ENCODE measurements around the gene CCL8.
"Not testable (repeated sequence)": the region's sequence is repeated elsewhere in the genome, so short reads cannot be mapped to it uniquely, and the experiment has no call there.

The CCL8 gene

GRCh38 chr17:34313164-34313563 is 6.1 kb upstream of the CCL8 start:
- no peak for DNase-seq (ENCODE audit: low read depth in 2 of 3, low spot score in 1 of 3)

GRCh38 chr17:34314279-34314678 is 5.0 kb upstream of the CCL8 start:
- DNase-seq (ENCODE audit: low read depth in 2 of 3, low spot score in 1 of 3) = no peak

GRCh38 chr17:34318474-34318873 is 761 bp upstream of the CCL8 start:
- DNase-seq (ENCODE audit: low read depth in 2 of 3, low spot score in 1 of 3) = no peak

GRCh38 chr17:34321964-34322363 is 2.7 kb downstream of the CCL8 start:
- no peak for DNase-seq (ENCODE audit: low read depth in 2 of 3, low spot score in 1 of 3)

- not testable (repeated sequence) for DNase-seq (ENCODE audit: low read depth in 2 of 3, low spot score in 1 of 3)
Measured at GRCh38 chr17:34327580-34327979, 8.3 kb downstream of the CCL8 start.

- DNase-seq (ENCODE audit: low read depth in 2 of 3, low spot score in 1 of 3) = no peak
Measured at GRCh38 chr17:34337701-34338100, 18.5 kb downstream of the CCL8 start.

- DNase-seq (ENCODE audit: low read depth in 2 of 3, low spot score in 1 of 3) = no peak
Measured at GRCh38 chr17:34339138-34339770, 20.0 kb downstream of the CCL8 start.

- DNase-seq (ENCODE audit: low read depth in 2 of 3, low spot score in 1 of 3) = no peak
Measured at GRCh38 chr17:34341916-34342315, 22.7 kb downstream of the CCL8 start.

GRCh38 chr17:34347063-34347462 is 27.8 kb downstream of the CCL8 start:
- DNase-seq (ENCODE audit: low read depth in 2 of 3, low spot score in 1 of 3) = no peak

- DNase-seq (ENCODE audit: low read depth in 2 of 3, low spot score in 1 of 3) = no peak
Measured at GRCh38 chr17:34349751-34350150, 30.5 kb downstream of the CCL8 start.

GRCh38 chr17:34351096-34351495 is 31.9 kb downstream of the CCL8 start:
- no peak for DNase-seq (ENCODE audit: low read depth in 2 of 3, low spot score in 1 of 3)

- DNase-seq (ENCODE audit: low read depth in 2 of 3, low spot score in 1 of 3) = no peak
Measured at GRCh38 chr17:34352191-34352590, 33.0 kb downstream of the CCL8 start.

GRCh38 chr17:34354637-34355036 is 35.4 kb downstream of the CCL8 start:
- no peak for DNase-seq (ENCODE audit: low read depth in 2 of 3, low spot score in 1 of 3)

GRCh38 chr17:34356194-34356593 is 37.0 kb downstream of the CCL8 start, which contains the start of gene CCL13:
CCL13 (plus strand) TSS chr17:34356480; CDS start chr17:34356527, 47 bp downstream.
- DNase-seq (ENCODE audit: low read depth in 2 of 3, low spot score in 1 of 3) = no peak

GRCh38 chr17:34357398-34357797 is 38.2 kb downstream of the CCL8 start:
- no peak for DNase-seq (ENCODE audit: low read depth in 2 of 3, low spot score in 1 of 3)

GRCh38 chr17:34358631-34359030 is 39.4 kb downstream of the CCL8 start:
- DNase-seq (ENCODE audit: low read depth in 2 of 3, low spot score in 1 of 3) = no peak

- DNase-seq (ENCODE audit: low read depth in 2 of 3, low spot score in 1 of 3) = no peak
Measured at GRCh38 chr17:34360601-34361270, 41.5 kb downstream of the CCL8 start.

- peak; percentile 63 to 77 (median 68) for DNase-seq (ENCODE audit: low read depth in 2 of 3, low spot score in 1 of 3)
Measured at GRCh38 chr17:34361478-34362061, 42.3 kb downstream of the CCL8 start.

GRCh38 chr17:34363183-34363661 is 44.0 kb downstream of the CCL8 start, which contains the start of gene CCL1:
CCL1 (minus strand) TSS chr17:34363233; CDS start chr17:34363161, 72 bp downstream.
- DNase-seq (ENCODE audit: low read depth in 2 of 3, low spot score in 1 of 3) = no peak

GRCh38 chr17:34364751-34365150 is 45.5 kb downstream of the CCL8 start:
- no peak for DNase-seq (ENCODE audit: low read depth in 2 of 3, low spot score in 1 of 3)

GRCh38 chr17:34365340-34365739 is 46.1 kb downstream of the CCL8 start:
- DNase-seq (ENCODE audit: low read depth in 2 of 3, low spot score in 1 of 3) = no peak

GRCh38 chr17:34366010-34366409 is 46.8 kb downstream of the CCL8 start:
- no peak for DNase-seq (ENCODE audit: low read depth in 2 of 3, low spot score in 1 of 3)

Measured in stimulated activated CD4-positive, alpha-beta T cell treated with anti-CD3 and anti-CD28 coated beads, Interleukin-12 subunit alpha, Interleukin-12 subunit beta, amount 100 ng/mL, for 48 hours (primary cell).